Endothelial cell of umbilical vein (primary cell): ENCODE results near the gene DENND5A. TPM values are rescaled to one million over a fixed set of nuclear protein-coding genes. Genes with fewer than 3 reads are reported as not detected.

Source experiments
- BruUV-seq: library from RNA; stranded (reverse); fragments of 400-500 nt; replicated peaks from 2 replicates; lab custom pipeline; 2021; lab: Mats Ljungman, UMichigan
- CTCF ChIA-PET: fragments of 300-600, 350-600 bp; sonication (Branson Sonifier 250); formaldehyde crosslinking; loops from one replicate; lab custom pipeline; 2021; ENCODE audit warnings: antibody characterized with exemption, inconsistent platforms; lab: Charles Lee
- POLR2A ChIA-PET: fragments of 300-600, 350-600 bp; sonication (Branson Sonifier 250); formaldehyde crosslinking; loops from one replicate; lab custom pipeline; 2021; ENCODE audit warnings: antibody characterized with exemption, inconsistent platforms; lab: Charles Lee
- DNase-seq: peaks from one replicate; pipeline ENCODE4 v3.0.0-alpha.2; 2011; ENCODE audit warnings: low read depth, low spot score
- FAIRE-seq: peaks from 2 replicates; lab custom pipeline; 2011; peaks lifted over from hg19 to GRCh38; lab: Jason Lieb, UNC
- H2AFZ ChIP-seq: 2 replicates; pipeline ENCODE4 v1.6.0; 2012; ENCODE audit warnings: low read depth, low read length, control low read depth, inconsistent platforms
- H3K27ac ChIP-seq: 2 replicates; pipeline ENCODE4 v1.5.1; 2011; ENCODE audit warnings: low read depth, mild to moderate bottlenecking, control low read depth, low read length, moderate library complexity; ENCODE audit not compliant: insufficient read depth
- H3K27me3 ChIP-seq, 2 experiments: 2 replicates each; pipeline versions ENCODE4 v1.6.0 to v1.6.1; 2011; ENCODE audit warnings: low read length in 2 of 2, mixed read lengths in 1 of 2; ENCODE audit not compliant: control insufficient read depth in 2 of 2, insufficient read depth in 2 of 2
- H3K36me3 ChIP-seq, 2 experiments: 2 replicates in 1 of 2; 3 replicates in 1 of 2; pipeline ENCODE4 v1.5.1; 2011; ENCODE audit warnings: low read length in 2 of 2, mild to moderate bottlenecking in 1 of 2, moderate library complexity in 1 of 2; ENCODE audit not compliant: control insufficient read depth in 2 of 2, insufficient read depth in 2 of 2; ENCODE audit errors: extremely low read depth in 1 of 2
- H3K4me1 ChIP-seq: 3 replicates; pipeline ENCODE4 v1.5.1; 2011; ENCODE audit warnings: mild to moderate bottlenecking, low read length; ENCODE audit not compliant: control insufficient read depth, insufficient read depth; ENCODE audit errors: extremely low read depth
- H3K4me2 ChIP-seq: 2 replicates; pipeline ENCODE4 v1.6.1; 2011; ENCODE audit warnings: low read length, control low read depth, mixed read lengths; ENCODE audit not compliant: insufficient read depth
- H3K4me3 ChIP-seq, 3 experiments: fragments of 200-600 bp in 1 of 3; sonication (generic), shearing (Covaris generic) in 1 of 3; replicated peaks in 1 of 3; 2 replicates each; pipeline ENCODE4 v1.5.1; 2011 to 2016; ENCODE audit warnings: control low read depth in 3 of 3, low read length in 3 of 3, mild to moderate bottlenecking in 2 of 3, inconsistent platforms in 1 of 3, low read depth in 1 of 3, moderate library complexity in 1 of 3; ENCODE audit not compliant: insufficient read depth in 1 of 3
- H3K79me2 ChIP-seq: 2 replicates; pipeline ENCODE4 v1.6.0; 2012; ENCODE audit warnings: low read length, inconsistent platforms; ENCODE audit not compliant: control insufficient read depth, insufficient read depth
- H3K9ac ChIP-seq: replicated peaks from 2 replicates; pipeline ENCODE3; 2011; ENCODE audit warnings: low read length, control low read depth; ENCODE audit not compliant: insufficient read depth; ENCODE audit errors: extremely low read depth
- H3K9me1 ChIP-seq: replicated peaks from 3 replicates; pipeline ENCODE4 v1.6.0; 2011; ENCODE audit warnings: mild to moderate bottlenecking, low read length; ENCODE audit not compliant: control insufficient read depth, insufficient read depth; ENCODE audit errors: extremely low read depth
- H3K9me3 ChIP-seq: replicated peaks from 2 replicates; pipeline ENCODE4 v1.5.1; 2012; ENCODE audit warnings: low read length, inconsistent platforms; ENCODE audit not compliant: control insufficient read depth, insufficient read depth
- H4K20me1 ChIP-seq: replicated peaks from 2 replicates; pipeline ENCODE3; 2011; ENCODE audit warnings: mild to moderate bottlenecking, low read length; ENCODE audit not compliant: control insufficient read depth, insufficient read depth; ENCODE audit errors: extremely low read depth
- CTCF ChIP-seq, 2 donors: IDR thresholded peaks; 1 replicate in 1 of 2; 2 replicates in 1 of 2; pipeline ENCODE4 v1.5.1; 2011; ENCODE audit warnings: low read length in 2 of 2, mild to moderate bottlenecking in 2 of 2, moderate library complexity in 2 of 2, control low read depth in 1 of 2, inconsistent platforms in 1 of 2, low read depth in 1 of 2; ENCODE audit not compliant: insufficient read depth in 1 of 2; ENCODE audit errors: extremely low read depth in 1 of 2
- EZH2 ChIP-seq: IDR thresholded peaks from 2 replicates; pipeline ENCODE4 v1.6.1; 2012; ENCODE audit warnings: borderline replicate concordance, low read depth, mild to moderate bottlenecking, moderate library complexity, low read length, inconsistent platforms; ENCODE audit not compliant: severe bottlenecking
- FOS ChIP-seq: IDR thresholded peaks from 2 replicates; pipeline ENCODE4 v1.6.1; 2011; ENCODE audit warnings: mild to moderate bottlenecking, low read length, moderate library complexity, borderline replicate concordance; ENCODE audit not compliant: insufficient read depth
- GATA2 ChIP-seq: IDR thresholded peaks from 2 replicates; pipeline ENCODE4 v1.7.0; 2011; ENCODE audit warnings: low read depth, mild to moderate bottlenecking, moderate library complexity, mixed read lengths, low read length; ENCODE audit not compliant: insufficient read length, insufficient read depth
- JUN ChIP-seq: IDR thresholded peaks from 2 replicates; pipeline ENCODE4 v1.6.1; 2011; ENCODE audit warnings: borderline replicate concordance, low read depth; ENCODE audit not compliant: insufficient read length, insufficient read depth
- MYC ChIP-seq: IDR thresholded peaks from one replicate; pipeline ENCODE4 v1.6.1; 2011; ENCODE audit warnings: mild to moderate bottlenecking, low read depth, low read length
- POLR2A ChIP-seq: IDR thresholded peaks from 2 replicates; pipeline ENCODE4 v1.6.1; 2012; ENCODE audit warnings: low read depth, mild to moderate bottlenecking, control low read depth, low read length
- POLR2AphosphoS5 ChIP-seq: IDR thresholded peaks from 2 replicates; pipeline ENCODE4 v1.6.1; 2012; ENCODE audit warnings: low read depth, mild to moderate bottlenecking, control low read depth, low read length, moderate library complexity; ENCODE audit not compliant: insufficient read depth
- dilution Hi-C: fragments of 300-500 bp; cut with MboI; formaldehyde crosslinking; loops from one replicate; pipeline ENCODE4 v1.15.0; 2019; ENCODE audit warnings: low sequenced_read_pairs; ENCODE audit not compliant: extremely low pct_ligation_motif_present
- intact Hi-C: fragments of 100-400 bp; cut with micrococcal nuclease; formaldehyde crosslinking; loops from one replicate; pipeline ENCODE4 v1.10.0; 2022
- polyA plus RNA-seq, 4 experiments: library from polyadenylated mRNA; depleted of rRNA in 3 of 4; stranded (reverse) in 3 of 4; unstranded in 1 of 4; fragments of >200 nt; gene quantifications; 2 replicates each; pipeline versions ENCODE4 v1.2.1 to v1.2.3, GENCODE V29; 2011 to 2012; ENCODE audit warnings: missing spikeins in 1 of 4
- total RNA-seq: library from RNA; stranded (reverse); gene quantifications from 2 replicates; pipeline ENCODE4 v1.2.3, GENCODE V29; 2021
- TF ChIP-seq, protein P1 (sequence below): IDR thresholded peaks from 2 replicates; pipeline ENCODE4 v1.6.1; 2011; ENCODE audit not compliant: insufficient read depth, insufficient read length

Gene DENND5A
- total and polyA plus RNA-seq, 2 donors (not counting 3 experiments of a cell fraction or from before 2014, with no cell fraction given), result 116 to 220 TPM

DNA sequence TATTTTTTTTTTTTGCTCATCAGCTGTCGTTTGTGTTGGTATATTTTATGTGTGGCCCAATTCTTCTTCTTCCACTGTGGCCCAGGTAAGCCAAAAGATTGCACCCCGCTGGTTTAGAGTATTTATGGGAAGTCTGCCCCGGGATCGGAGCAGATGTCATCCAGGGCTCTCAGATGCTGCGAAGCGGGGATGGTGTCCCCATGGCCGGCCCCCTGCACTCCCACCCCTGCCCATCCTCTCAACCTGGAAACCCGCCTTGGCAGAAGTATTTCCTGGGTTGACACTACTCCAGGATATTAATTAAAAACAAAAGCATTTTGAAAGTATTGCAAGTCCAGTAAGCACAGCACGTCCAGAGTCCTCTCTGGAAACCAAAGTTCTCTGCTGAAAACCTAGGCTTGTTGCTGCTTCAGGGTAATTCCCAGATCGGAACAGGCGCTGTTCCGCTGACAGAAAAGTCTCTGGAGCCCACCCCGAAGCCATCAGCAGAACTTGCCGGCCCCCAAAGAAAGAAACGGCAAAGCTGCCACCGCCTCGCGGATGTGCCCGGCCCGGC, 174.6 kb downstream of the DENND5A start:
- dilution Hi-C loops, result no loop called here
- H3K9ac ChIP-seq, result no peak overlapping the region
- H3K9me3 ChIP-seq, result no peaks in the 10 kb centered on the region
- FAIRE-seq (no peak), DNase-seq (peak; percentile 7)
- H3K4me2 ChIP-seq, result peak overlapping the region; percentile 27
- ChIA-PET POLR2A (no interaction called here), CTCF (interaction anchor here (2.8 kb wide), 1 partner anchor 47 kb away, joined by 9 read pairs; no protein-coding TSS in a partner anchor)
- no peaks in the 10 kb centered on the region for H3K4me1 ChIP-seq
- H3K9me1 ChIP-seq, result no peaks in the 10 kb centered on the region
- peak overlapping the region in 2 of 3 experiments; percentile 22 to 46 for H3K4me3 ChIP-seq
- no peaks in the 10 kb centered on the region for H3K79me2 ChIP-seq
- H3K36me3 ChIP-seq, result no peaks in the 10 kb centered on the region
- H2AFZ ChIP-seq, result peak overlapping the region; percentile 56
- H3K27ac ChIP-seq, result no peak overlapping the region
- no TSS peak for BruUV-seq
- TF ChIP-seq CTCF (IDR thresholded peaks at IDR 0.05; ENCODE audit: extremely low read depth in 1 of 2, insufficient read depth in 1 of 2, low read depth in 1 of 2, low read length in 2 of 2) (no peak), JUN (no peak), POLR2A (no peak), MYC (no peak), GATA2 (no peak), EZH2 (no peak), POLR2AphosphoS5 (no peak), FOS (no peak)
- TF ChIP-seq, protein P1, sequence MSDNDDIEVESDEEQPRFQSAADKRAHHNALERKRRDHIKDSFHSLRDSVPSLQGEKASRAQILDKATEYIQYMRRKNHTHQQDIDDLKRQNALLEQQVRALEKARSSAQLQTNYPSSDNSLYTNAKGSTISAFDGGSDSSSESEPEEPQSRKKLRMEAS, result no peak
- H3K27me3 ChIP-seq, result peaks cover 4 to 14% of the 10 kb centered on the region in 2 experiments
- H4K20me1 ChIP-seq, result no peaks in the 10 kb centered on the region
- intact Hi-C loops, result loop anchor here (2.0 kb wide), 1 partner anchor 46 kb away; no protein-coding TSS in a partner anchor
